Measurements from ENCODE around the gene ATP6V0E1.

ATP6V0E1 gene

GRCh38 chr5:172994405-172994804, 10.8 kb downstream of the ATP6V0E1 start:
- no peak for TF ChIP-seq CTCF (IDR thresholded peaks at IDR 0.05; ENCODE audit: low read depth, low read length)
- in situ Hi-C loops (cut with HindIII; ENCODE audit: low sequenced_read_pairs), result no loop called here
- H3K4me3 ChIP-seq (ENCODE audit: low read depth, low read length), result no peak overlapping the region
- DNase-seq (ENCODE audit: low read depth, low spot score), result no peak

GRCh38 chr5:172999372-172999973, 15.9 kb downstream of the ATP6V0E1 start:
- DNase-seq (ENCODE audit: low read depth, low spot score), result no peak
- no peak for TF ChIP-seq CTCF (IDR thresholded peaks at IDR 0.05; ENCODE audit: low read depth, low read length)
- in situ Hi-C loops (cut with HindIII; ENCODE audit: low sequenced_read_pairs), result no loop called here
- no peak overlapping the region for H3K4me3 ChIP-seq (ENCODE audit: low read depth, low read length)

- in situ Hi-C loops (cut with HindIII; ENCODE audit: low sequenced_read_pairs), result no loop called here
- no peak for DNase-seq (ENCODE audit: low read depth, low spot score)
- H3K4me3 ChIP-seq (ENCODE audit: low read depth, low read length), result no peak overlapping the region
- no peak for TF ChIP-seq CTCF (IDR thresholded peaks at IDR 0.05; ENCODE audit: low read depth, low read length)
Measured at GRCh38 chr5:172999974-173000373, 16.4 kb downstream of the ATP6V0E1 start.

- no peak for TF ChIP-seq CTCF (IDR thresholded peaks at IDR 0.05; ENCODE audit: low read depth, low read length)
- in situ Hi-C loops (cut with HindIII; ENCODE audit: low sequenced_read_pairs), result no loop called here
- DNase-seq (ENCODE audit: low read depth, low spot score), result no peak
- H3K4me3 ChIP-seq (ENCODE audit: low read depth, low read length), result no peak overlapping the region
Measured at GRCh38 chr5:173001229-173001841, 17.8 kb downstream of the ATP6V0E1 start.

- in situ Hi-C loops (cut with HindIII; ENCODE audit: low sequenced_read_pairs), result no loop called here
- no peak for TF ChIP-seq CTCF (IDR thresholded peaks at IDR 0.05; ENCODE audit: low read depth, low read length)
- DNase-seq (ENCODE audit: low read depth, low spot score), result no peak
- H3K4me3 ChIP-seq (ENCODE audit: low read depth, low read length), result no peak overlapping the region
Measured at GRCh38 chr5:173003360-173003759, 19.8 kb downstream of the ATP6V0E1 start.

GRCh38 chr5:173004013-173004412, 20.4 kb downstream of the ATP6V0E1 start:
- in situ Hi-C loops (cut with HindIII; ENCODE audit: low sequenced_read_pairs), result no loop called here
- DNase-seq (ENCODE audit: low read depth, low spot score), result no peak
- no peak overlapping the region for H3K4me3 ChIP-seq (ENCODE audit: low read depth, low read length)
- no peak for TF ChIP-seq CTCF (IDR thresholded peaks at IDR 0.05; ENCODE audit: low read depth, low read length)

Data from astrocyte of the spinal cord (primary cell).